ENCODE measurements around the gene USP10.

The USP10 gene

DNA sequence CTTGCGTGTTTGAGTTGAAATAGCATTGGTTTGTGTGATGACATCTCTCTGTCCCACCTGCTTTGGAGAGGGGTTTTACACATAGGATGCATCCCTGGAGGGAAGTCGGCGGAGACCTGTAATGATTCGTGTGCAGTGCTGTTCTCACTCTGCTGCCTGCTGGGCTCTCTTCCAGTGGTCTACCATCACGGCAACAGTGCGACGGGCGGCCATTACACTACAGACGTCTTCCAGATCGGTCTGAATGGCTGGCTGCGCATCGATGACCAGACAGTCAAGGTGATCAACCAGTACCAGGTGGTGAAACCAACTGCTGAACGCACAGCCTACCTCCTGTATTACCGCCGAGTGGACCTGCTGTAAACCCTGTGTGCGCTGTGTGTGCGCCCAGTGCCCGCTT, 78.9 kb downstream of the USP10 start:
- FAIRE-seq = no peak

DNA sequence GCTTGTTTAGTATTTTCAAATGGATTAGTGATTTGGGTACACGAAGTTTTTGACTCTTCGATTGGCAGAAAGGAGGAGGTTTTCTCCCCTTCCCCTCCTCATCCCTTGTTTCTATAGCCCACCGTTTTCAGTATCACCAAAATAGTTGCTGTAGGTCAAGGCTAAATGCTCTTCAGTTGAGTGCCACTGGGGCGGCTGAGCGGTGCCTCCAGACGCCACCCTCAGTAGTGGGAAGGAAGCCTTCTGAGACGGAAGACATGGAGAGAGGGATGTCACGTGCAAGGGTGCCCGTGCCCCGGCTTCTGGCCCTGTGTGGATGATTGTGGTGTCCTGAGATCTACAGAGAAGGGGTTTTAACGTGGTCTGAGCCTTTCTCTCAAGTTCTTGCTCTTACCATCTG, 80.3 kb downstream of the USP10 start:
- FAIRE-seq = no peak

DNA sequence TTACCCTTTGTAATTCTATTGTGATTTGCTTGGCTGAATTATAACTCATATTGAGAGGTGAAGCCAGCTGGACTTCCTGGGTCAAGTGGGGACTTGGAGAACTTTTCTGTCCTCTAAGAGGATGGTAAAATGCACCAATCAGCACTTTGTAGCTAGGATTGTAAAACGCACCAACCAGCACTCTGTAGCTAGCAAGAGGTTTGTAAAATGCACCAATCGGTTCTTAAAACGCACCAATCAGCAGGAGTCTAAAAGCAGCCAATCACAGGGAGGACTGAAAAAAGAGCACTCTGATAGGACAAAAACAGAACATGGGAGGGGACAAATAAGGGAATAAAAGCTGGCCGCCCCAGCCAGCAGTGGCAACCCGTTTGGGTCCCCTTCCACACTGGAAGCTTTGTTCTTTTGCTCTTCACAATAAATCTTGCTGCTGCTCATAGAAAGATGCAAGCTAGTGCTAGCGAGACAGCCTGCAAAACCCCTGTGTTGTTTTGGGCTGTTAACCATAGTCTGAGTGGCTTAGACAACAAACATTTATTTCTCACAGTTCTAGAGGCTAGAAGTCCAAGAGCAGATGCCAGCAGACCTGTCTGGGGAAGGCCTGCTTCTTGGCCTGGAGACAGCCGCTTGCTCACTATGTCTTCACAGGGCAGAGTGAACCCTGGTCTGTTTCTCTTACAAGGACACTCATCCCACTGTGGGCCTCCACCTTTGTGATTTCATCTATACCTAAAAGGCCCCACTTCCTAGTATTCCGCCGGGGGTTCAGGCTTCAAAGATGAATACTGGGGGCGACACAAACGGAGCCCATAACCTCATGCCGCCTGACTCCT, 81.0 kb downstream of the USP10 start:
- no peak for FAIRE-seq

DNA sequence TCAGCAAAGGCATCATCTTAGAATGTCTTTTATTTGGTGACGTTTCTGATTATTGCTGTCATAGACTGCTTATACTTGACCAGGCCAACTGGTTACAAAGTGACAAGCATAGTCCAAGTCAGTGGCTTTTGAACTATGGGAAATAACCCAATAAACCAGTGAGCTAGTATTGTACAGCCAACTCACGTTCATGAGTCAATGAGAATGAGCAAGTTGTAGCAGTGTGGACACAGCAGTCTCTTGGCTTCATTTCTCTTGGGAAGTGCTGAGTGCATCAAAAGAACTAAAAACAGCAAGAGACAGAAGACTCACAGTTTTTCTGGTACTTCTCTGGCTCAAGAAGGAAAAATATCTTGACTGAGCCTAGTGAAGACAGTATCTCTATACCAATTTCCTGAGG, 83.0 kb downstream of the USP10 start:
- FAIRE-seq = no peak

DNA sequence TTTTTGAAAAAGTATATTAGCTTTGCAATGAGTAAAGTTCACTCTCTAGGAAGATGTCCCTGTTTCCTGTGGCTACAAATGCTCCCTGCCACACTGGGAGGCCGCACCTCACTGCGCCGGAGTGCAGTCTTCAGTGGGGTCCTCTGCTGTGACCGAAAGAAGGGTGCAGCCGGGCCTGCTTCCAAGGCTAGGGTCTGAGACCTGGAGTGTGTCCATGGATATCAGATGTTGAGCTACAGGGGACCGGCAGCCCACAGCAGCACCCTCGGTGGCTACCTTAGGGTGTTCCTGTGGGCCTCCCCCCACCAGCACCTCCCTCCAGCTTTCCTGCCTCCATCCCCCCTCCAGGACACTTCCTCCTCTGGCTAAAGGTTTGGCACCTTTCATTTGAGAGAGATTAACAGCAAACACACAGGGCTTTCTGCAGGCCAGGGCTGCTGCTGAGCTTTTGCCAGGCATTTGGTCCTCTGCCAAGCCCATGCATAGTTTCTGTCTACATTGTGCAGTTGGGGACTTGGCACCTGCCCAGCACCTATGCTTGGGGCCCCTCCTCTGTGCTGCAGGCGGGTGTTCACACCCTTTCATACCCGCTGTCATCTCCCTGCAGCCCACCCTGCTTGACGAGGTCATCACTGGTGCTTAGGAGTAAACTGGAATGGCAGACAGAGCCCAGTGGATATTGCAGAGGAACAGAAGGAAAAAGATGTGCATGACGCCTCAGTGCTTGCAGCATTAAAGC, 86.2 kb downstream of the USP10 start:
- no peak for FAIRE-seq

DNA sequence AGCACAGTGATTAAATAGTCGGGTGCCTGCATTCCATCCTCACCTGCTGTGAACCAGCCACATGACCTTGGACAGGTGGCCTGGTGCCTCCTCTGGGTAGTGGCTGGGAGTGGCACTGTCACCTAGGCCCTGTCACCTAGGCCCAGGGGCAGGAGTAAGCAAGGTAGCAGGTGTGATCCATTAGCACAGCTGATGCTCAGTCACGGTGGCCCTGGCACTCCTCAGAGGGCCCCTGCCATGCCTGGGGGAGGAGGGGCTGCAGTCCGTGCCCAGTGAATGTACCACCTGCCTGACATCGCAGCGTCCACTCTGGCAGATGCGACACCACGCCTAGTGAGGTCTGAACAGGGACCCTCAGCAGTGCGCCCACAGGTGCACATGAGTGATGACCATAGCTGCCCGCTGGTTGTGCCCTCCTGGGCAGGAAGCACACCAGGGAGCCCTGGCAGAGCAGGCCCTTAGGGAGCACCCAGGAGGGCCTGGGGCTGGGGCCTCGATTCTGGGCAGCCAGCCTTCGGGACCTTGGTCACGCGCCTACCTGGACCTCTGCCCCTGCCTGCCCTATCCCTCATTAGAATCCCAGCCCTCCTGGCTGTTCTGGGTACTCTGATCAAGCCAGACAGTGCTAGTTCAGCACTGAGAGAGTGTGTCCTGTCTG, 86.9 kb downstream of the USP10 start:
- FAIRE-seq = no peak

DNA sequence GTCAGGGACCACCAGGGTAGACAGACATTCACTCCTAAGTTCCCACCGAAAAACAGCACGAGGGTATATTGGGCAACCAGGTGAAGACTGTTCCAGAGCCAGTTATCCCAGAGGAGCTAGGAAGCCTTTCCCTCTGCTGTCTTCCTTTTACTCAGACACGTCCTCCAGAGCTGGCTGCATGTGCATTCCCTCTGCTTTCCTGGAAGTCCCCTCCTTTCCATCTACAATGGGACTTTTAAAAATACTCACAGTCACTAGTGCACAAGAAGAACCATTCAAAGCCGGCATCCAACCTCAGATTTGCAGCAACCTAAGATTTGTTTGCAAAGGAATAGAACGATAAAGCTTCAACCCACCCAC, 87.4 kb downstream of the USP10 start:
- FAIRE-seq = no peak

DNA sequence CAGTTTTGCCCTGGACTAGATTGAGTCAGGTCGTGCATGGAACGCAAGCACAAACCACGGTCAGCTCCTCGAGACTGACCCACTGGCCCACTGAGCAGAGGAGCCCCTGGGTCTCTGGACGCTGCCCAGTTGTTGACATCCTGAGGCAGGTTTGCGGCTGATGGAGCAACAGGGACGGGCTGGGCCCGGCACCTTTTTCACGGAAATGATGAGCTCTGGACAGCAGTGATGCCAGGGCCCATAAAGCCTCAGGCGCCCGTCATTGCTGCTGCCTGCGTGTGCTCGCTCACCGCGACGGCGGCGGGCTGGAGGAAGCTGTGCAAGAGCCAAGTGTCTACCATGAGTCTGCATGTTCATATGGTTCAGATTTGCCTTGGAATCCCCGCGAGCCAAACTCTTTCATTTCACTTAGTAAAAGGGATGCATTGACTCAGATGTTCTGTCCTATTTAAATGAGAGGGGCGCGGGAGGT, 89.2 kb downstream of the USP10 start:
- FAIRE-seq = no peak

DNA sequence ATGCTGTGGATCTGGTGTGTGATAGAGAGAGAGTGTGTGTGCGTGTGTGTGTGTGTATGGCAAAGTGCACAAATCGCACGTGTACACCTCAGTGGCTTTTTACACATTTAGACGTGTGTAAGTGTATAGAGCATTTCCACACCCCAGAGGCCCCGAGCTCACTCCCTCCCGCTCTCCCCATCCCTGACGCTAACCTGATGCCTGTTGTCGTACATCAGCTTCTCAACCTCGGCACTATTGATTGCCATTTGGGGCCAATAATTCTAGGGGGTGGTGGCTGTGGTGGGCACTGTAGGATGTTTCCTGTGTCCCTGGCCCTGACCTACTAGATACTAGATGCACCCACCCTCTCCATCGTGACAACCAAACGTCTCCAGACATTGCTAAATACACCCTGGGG, 89.6 kb downstream of the USP10 start:
- no peak for FAIRE-seq

DNA sequence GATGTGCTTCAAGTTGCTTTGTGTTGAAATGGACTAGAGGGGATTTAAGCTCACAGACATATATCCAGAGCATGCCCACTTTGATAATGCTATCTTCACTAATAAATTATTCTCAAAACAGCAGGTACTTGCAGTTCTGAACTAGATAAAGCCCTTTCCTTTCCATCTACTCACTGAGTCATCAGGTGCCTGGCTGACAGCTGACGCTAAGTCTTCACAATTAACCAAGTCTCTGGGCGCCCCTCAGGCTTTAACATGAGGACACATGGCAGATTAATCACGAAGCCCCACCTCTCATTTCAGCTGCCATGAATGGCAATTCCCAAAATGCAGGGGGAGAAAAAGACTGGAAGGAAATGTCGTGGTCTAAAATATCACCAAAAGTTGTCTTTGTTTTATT, 90.5 kb downstream of the USP10 start:
- FAIRE-seq = no peak

DNA sequence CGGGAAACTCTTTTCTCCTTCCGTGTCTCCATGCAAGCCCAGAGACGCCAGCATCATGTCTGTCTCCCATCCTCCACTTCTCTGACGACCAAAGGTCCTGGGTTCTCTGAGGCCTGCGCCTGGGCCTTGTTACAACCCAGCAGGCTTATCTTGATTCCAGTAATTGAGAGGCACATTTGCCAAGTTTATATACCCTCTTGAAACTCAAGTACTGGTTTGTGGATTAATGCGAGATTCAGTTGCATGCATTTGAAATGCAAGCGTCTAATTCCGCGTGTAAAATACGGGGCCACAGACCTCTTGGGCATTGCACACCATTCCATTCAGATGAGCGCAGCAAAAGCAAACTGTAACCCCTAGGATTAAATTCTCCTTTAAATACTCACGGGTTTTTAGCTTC, 91.3 kb downstream of the USP10 start:
- no peak for FAIRE-seq

DNA sequence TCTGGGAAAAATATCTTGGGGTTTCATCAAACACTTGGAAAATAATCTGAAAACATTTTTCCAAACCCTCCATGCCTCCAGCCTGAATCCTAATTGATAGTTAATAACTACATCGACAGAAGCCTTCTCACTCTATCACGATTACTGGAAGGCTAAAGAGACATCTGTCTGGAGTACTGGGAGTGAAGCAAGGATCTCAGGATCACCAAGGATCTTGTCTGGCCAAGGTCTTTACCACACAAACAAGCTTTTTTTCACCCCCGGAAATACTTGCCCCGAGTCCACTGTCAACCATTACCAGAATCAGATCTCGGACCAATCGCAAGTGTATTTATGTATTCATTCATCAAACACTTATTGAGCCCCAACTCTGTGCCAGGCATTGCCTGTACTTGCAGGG, 91.7 kb downstream of the USP10 start:
- no peak for FAIRE-seq

DNA sequence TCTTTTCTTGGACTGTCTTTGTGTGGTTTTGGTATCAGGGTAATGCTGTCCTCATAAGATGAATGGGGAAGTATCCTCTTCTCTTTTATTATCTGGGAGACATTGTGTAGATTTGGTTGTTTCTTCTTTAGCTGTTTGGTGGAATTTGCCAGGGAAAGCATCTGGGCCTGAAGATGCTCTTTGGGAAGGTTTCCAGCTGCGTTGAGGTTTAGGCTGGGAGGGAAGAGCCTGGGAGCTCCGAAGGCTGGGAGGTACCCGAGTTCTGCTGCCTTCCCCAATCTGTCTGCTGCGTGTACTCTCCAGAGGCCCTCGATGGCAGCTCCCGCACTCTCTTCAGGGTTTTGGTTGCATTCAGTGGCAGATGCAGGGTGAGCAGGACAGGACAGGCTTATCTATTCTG, 94.4 kb downstream of the USP10 start:
- FAIRE-seq = no peak

DNA sequence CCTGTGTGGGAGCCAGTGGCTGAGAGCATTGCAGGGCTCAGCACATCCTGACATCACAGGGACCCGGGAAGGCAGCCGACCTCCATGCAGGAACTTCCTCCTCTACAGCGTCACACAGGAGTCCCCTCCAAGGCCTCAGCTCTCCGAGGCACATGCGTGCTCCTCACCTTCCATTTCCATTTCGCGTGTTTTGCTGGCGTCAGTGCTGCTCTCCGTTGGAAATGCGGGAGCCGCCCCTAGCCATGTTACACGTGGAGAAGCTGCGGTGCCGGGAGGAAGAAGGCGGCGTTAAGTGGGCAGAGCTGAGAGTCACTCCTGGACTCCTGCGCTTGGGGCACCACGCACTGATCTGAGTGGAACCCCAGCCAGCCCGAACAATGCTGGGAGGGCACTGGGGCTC, 94.8 kb downstream of the USP10 start:
- no peak for FAIRE-seq

DNA sequence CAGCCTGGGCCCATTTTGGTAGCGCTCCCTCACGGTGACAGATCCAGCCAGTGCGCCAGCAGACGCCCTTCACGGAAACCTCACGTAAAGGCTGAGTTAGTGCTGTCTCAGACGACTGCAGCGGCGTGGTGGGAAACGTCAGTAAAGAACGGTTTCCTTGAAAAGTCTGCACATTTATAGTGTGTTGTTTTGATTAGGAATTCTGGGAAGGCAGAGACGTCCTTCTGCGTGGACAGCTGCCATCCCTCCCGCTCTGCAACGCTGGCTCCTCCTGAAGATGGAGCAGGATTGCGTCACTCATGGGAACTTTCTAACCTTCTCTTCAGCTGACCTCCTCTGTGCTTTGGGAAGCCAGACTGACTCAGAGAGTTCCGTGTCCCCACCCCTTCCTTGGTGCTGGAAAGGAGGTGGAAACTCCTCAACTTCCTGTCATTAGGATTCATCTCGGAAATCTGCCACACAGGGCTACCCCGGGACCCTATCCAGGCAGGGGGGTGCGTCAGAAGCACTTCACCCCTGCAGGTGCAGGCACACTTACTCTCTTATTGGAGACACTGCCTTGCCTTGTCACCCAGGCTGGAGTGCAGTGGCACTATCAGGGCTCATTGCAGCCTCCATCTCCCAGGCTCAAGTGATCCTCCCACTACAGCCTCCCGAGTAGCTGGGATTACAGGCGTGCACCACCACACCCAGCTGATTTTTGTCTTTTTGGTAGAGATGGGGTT, 95.7 kb downstream of the USP10 start:
- no peak for FAIRE-seq

DNA sequence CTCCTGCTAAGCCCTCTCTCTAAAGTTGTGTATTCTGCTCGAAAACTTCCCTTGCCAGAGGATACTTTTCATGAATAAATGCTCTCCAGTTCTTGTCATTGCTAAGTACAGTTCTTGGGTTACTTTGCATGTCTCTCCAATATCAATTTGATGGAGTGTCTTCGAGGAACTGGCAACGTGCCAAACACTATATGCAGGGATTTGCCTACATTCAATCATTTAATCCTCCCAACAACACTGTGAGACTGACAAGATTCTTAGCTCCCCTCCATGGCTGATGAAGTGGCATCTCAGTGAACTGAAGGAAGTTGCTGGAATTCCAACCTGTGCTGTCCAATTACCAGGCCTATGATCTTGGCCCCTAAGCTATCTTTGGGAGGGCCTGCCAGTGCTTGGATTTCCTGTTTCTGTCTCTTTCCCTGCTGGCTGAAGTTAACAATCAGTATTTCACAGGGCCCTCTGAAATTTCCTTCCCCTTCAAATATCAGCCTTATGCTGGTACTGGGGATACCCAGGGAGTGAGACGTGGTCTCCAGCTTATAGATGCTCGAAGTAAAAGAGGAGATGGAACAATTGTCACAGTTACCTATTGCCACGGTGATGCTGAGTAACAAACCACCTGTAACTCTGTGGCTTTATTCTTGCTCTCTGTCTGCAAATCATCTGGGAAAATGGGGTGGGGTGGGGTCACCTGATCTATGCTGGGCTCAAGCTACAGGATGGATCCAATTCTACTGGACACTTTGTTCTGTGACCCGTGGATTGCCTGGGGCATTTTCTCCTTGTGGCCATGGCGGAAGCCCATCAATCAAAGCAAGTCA, 100.6 kb downstream of the USP10 start:
- no peak for FAIRE-seq

DNA sequence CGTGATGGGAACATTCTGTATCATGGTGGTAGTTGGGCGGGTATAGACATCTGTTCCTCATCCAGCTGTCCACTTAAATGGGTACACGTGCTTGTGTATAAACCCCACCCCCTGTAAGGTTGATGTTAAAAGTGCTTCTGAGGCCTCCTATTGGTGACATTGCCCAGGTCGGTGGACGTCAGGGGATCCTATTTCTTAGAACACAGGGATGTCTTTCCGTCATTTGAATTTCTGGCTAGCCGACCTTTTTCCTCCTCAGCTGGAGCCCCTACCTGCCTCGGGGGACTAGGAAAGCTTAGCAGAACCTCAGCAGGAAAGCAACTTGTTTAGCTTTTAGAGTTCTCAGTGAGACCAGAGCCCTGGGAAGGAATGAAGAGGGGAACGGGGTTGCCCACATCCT, 103.3 kb downstream of the USP10 start:
- no peak for FAIRE-seq

DNA sequence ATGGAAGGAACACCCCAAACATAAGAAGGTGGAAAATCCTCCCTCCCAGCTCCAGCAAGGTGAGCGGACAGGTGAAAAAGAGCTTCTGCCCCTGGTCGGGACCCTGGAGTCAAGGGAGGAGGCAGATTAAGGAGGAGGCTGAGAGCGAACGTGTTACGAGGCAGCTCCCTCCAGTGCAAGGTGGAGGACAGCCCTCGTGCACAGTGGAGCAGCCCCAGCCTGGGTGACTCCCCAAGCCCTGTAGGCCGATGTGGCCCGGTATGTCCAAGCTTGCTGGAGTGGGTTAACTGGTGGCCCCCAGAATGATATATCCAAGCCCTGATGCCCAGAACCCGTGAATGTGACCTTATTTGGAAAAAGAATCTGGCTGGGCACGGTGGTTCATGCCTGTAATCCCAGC, 104.5 kb downstream of the USP10 start:
- no peak for FAIRE-seq

DNA sequence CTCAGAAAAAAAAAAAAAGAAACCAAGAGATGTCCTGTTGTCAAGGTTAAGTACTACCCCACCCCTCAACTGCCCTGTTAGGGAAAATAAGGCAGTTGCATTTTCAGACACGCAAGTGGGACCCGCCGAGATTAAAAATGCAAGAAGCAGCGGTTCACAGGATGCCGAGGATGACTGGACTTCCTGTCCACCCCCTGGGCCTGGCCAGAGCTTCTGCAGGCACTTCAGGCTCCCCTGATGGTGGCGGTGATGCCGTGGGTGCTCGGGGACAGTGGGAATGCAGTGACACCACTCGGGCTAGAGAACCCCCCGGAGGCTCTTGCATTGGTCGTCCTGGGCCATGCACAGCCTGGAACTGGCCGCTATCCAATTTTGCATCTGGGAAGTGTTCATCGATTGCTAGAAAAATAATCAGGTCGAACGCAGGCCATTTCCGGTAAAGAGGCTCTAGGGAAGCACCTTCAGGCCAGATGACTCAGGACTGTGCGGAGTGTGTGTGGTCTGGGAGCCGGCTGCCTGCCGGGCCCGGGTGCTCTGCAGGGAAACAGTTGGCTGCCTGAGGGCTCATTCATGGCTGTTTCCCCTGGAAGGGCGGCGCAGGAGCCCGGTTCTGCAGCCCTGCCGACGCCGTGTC, 106.6 kb downstream of the USP10 start:
- FAIRE-seq = no peak

DNA sequence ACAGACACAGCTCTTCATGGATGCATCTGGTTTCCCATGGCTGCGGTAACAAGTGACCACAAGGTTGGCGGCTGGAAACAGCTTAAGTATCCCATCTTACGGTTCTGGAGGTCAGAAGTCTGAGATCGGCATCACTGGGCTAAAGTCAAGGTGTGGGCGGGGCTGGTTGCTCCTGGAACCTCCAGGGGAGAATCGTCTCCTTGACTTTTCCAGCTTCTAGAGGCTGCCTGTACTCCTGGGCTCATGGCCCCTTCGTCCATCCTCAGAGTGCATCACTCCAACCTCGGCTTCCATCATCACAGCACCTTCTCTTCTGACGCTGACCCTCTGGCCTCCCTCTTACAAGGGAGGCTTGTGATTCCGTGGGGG, 107.1 kb downstream of the USP10 start:
- FAIRE-seq = no peak

DNA sequence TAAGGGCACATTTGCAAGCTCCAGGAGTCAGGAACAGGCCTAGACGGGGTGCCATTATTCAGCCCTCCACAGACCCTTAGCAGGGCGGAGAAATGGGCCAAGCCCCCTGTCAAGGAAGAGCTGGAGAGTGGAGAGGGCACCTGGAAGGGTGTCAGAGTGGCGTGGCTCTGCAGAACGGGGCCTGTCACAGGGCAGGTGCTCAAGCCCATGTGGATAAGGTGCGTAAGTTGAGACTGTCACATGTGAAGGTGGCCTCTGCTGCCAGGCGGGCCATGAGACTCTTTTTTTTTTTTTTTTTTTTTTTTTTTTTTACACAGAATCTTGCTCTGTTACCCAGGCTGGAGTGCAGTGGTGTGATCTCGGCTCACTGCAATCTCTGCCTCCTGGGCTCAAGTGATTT, 108.0 kb downstream of the USP10 start:
- FAIRE-seq = no peak

DNA sequence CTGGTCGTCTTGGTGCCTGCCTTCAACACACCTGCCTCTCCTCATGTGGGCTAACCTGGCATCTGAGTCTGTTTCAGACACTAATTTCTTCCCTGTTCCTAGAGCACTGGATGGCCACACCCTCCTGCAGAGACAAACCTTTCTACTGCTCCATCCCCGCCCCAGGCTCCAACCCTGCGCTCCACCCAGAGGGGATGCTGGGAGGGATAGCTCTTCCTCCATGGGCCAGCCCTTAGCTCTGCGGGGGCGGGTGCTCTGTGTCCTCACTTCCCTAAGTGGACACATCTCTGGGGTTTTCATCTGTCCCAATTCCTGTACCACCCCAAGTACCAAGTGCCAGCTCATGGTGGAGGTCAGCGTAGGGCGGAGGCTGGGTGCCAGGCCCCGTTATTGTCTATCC, 109.0 kb downstream of the USP10 start:
- FAIRE-seq = no peak
